ENCODE results near the gene TMEM26.

DNA sequence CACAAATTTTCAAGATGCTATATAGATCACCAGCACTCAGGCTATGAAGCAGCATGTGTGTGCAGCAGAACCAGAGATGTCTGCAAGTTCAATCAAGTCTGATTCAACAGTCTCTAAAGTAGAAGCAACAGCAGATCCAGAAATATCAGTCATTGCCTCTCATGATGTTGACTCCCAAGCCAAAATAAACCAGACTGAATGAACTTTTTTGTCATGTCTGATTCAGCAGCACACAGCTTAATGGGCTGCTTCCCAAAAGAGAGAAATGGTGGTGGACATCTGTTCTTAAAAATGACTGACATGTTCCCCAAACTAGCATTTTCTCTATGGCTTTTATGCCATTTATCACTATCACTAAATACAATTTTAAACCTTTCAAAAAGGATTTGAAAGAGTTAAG, 53.8 kb downstream of the TMEM26 start:
- TF ChIP-seq, protein P1, sequence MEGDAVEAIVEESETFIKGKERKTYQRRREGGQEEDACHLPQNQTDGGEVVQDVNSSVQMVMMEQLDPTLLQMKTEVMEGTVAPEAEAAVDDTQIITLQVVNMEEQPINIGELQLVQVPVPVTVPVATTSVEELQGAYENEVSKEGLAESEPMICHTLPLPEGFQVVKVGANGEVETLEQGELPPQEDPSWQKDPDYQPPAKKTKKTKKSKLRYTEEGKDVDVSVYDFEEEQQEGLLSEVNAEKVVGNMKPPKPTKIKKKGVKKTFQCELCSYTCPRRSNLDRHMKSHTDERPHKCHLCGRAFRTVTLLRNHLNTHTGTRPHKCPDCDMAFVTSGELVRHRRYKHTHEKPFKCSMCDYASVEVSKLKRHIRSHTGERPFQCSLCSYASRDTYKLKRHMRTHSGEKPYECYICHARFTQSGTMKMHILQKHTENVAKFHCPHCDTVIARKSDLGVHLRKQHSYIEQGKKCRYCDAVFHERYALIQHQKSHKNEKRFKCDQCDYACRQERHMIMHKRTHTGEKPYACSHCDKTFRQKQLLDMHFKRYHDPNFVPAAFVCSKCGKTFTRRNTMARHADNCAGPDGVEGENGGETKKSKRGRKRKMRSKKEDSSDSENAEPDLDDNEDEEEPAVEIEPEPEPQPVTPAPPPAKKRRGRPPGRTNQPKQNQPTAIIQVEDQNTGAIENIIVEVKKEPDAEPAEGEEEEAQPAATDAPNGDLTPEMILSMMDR (conservative IDR thresholded peaks at IDR 0.05): no peak
- no peak for TF ChIP-seq ZFX (IDR thresholded peaks at IDR 0.05)
